SK-N-SH (cell line): ENCODE data around the gene EVC. TPM values are rescaled to one million over a fixed set of nuclear protein-coding genes. Genes with fewer than 3 reads are reported as not detected.

Experiments used
- CTCF ChIA-PET: fragments of 300-600, 350-600 bp; formaldehyde crosslinking; extraction: SDS; loops from one replicate; lab custom pipeline; 2021; lab: Yijun Ruan, JAX
- POLR2A ChIA-PET: fragments of 350-600 bp; sonication (Branson Sonifier 250); formaldehyde crosslinking; extraction: SDS; loops from one replicate; lab custom pipeline; 2020; ENCODE audit warnings: antibody characterized with exemption, inconsistent platforms; lab: Yijun Ruan, JAX
- DNase-seq: peaks from one replicate; pipeline ENCODE4 v3.0.0; 2012
- H2AFZ ChIP-seq: fragments of 200-600 bp; sonication (generic); 2 replicates; pipeline ENCODE4 v1.8.1; 2016; ENCODE audit warnings: antibody characterized with exemption, mild to moderate bottlenecking, low read depth
- H3F3A ChIP-seq: fragments of 200-600 bp; sonication (generic); replicated peaks from 2 replicates; pipeline ENCODE3; 2016; ENCODE audit warnings: antibody characterized with exemption, mild to moderate bottlenecking; ENCODE audit not compliant: insufficient read depth
- H3K27ac ChIP-seq, 2 experiments: fragments of 200-500 bp in 1 of 2; fragments of 200-600 bp in 1 of 2; sonication (Bioruptor generic) in 1 of 2; sonication (generic), shearing (Covaris generic) in 1 of 2; 2 replicates each; pipeline versions ENCODE4 v1.5.1 to v1.6.1; 2014 to 2016; ENCODE audit warnings: low read depth in 2 of 2, inconsistent platforms in 1 of 2, low read length in 1 of 2, mild to moderate bottlenecking in 1 of 2, mixed read lengths in 1 of 2
- H3K27me3 ChIP-seq: fragments of 200-600 bp; sonication (generic), shearing (Covaris generic); 2 replicates; pipeline ENCODE4 v1.6.1; 2016; ENCODE audit warnings: mixed run types; ENCODE audit not compliant: insufficient read depth
- H3K36me3 ChIP-seq, 2 experiments: fragments of 200-500 bp in 1 of 2; fragments of 200-600 bp in 1 of 2; sonication (Bioruptor generic) in 1 of 2; sonication (generic) in 1 of 2; replicated peaks in 1 of 2; 2 replicates each; pipeline versions ENCODE3 to v1.5.1; 2014 to 2016; ENCODE audit warnings: low read length in 1 of 2, mild to moderate bottlenecking in 1 of 2; ENCODE audit not compliant: insufficient read depth in 2 of 2, control insufficient read depth in 1 of 2
- H3K4me1 ChIP-seq, 2 experiments: fragments of 200-500 bp in 1 of 2; fragments of 200-600 bp in 1 of 2; sonication (Bioruptor generic) in 1 of 2; sonication (generic), shearing (Covaris generic) in 1 of 2; 2 replicates each; pipeline versions ENCODE4 v1.5.1 to v1.6.1; 2014 to 2016; ENCODE audit warnings: low read depth in 1 of 2, low read length in 1 of 2, mixed run types in 1 of 2; ENCODE audit not compliant: insufficient read depth in 2 of 2, control insufficient read depth in 1 of 2
- H3K4me2 ChIP-seq: fragments of 200-600 bp; sonication (generic), shearing (Covaris generic); 2 replicates; pipeline ENCODE4 v1.6.1; 2017; ENCODE audit warnings: mixed run types
- H3K4me3 ChIP-seq, 2 experiments: fragments of 200-500 bp in 1 of 2; fragments of 200-600 bp in 1 of 2; sonication (Bioruptor generic) in 1 of 2; sonication (generic), shearing (Covaris generic) in 1 of 2; 2 replicates each; pipeline versions ENCODE4 v1.5.1 to v1.8.1; 2014 to 2016; ENCODE audit warnings: low read depth in 2 of 2, inconsistent platforms in 1 of 2, low read length in 1 of 2, mild to moderate bottlenecking in 1 of 2, mixed read lengths in 1 of 2, moderate library complexity in 1 of 2
- H3K79me2 ChIP-seq: fragments of 200-600 bp; sonication (generic); 2 replicates; pipeline ENCODE4 v1.8.1; 2017; ENCODE audit warnings: mild to moderate bottlenecking; ENCODE audit not compliant: insufficient read depth
- H3K9ac ChIP-seq: fragments of 200-600 bp; sonication (generic); 2 replicates; pipeline ENCODE4 v1.6.1; 2017; ENCODE audit warnings: mixed run types
- H3K9me2 ChIP-seq: fragments of 200-600 bp; sonication (generic); 2 replicates; pipeline ENCODE4 v1.6.1; 2017; ENCODE audit warnings: mixed run types
- H3K9me3 ChIP-seq: fragments of 200-600 bp; sonication (generic); 2 replicates; pipeline ENCODE4 v1.6.1; 2017; ENCODE audit warnings: mixed run types, mild to moderate bottlenecking, moderate library complexity
- H4K20me1 ChIP-seq: fragments of 200-600 bp; sonication (generic); 2 replicates; pipeline ENCODE4 v1.6.1; 2017; ENCODE audit warnings: mild to moderate bottlenecking, mixed run types; ENCODE audit not compliant: insufficient read depth
- CTCF ChIP-seq: fragments of 200-600 bp; sonication (generic); IDR thresholded peaks from 2 replicates; pipeline ENCODE4 v1.6.1; 2017; ENCODE audit warnings: antibody characterized with exemption, mild to moderate bottlenecking, moderate library complexity
- ELF1 ChIP-seq: IDR thresholded peaks from 2 replicates; pipeline ENCODE4 v1.4.0; 2012
- EZH2phosphoT487 ChIP-seq: fragments of 200-600 bp; sonication (generic); IDR thresholded peaks from 2 replicates; pipeline ENCODE4 v1.6.1; 2017; ENCODE audit warnings: low read depth, mixed run types, mild to moderate bottlenecking, antibody characterized with exemption, moderate library complexity, borderline replicate concordance
- FOSL2 ChIP-seq: IDR thresholded peaks from 2 replicates; pipeline ENCODE4 v1.4.0; 2012; ENCODE audit warnings: low read depth, mild to moderate bottlenecking, moderate library complexity, borderline replicate concordance
- FOXJ3 ChIP-seq: sonication (generic); formaldehyde crosslinking; IDR thresholded peaks from 2 replicates; pipeline ENCODE4 v1.5.1; 2020; ENCODE audit warnings: mild to moderate bottlenecking, missing genetic modification reagents
- FOXM1 ChIP-seq: IDR thresholded peaks from 2 replicates; pipeline ENCODE4 v1.4.0; 2012; ENCODE audit warnings: low read depth, mild to moderate bottlenecking
- GABPA ChIP-seq: IDR thresholded peaks from 2 replicates; pipeline ENCODE4 v1.4.0; 2012; ENCODE audit warnings: low read depth, mild to moderate bottlenecking
- GATA2 ChIP-seq: sonication (generic); formaldehyde crosslinking; IDR thresholded peaks from 2 replicates; pipeline ENCODE4 v1.5.0; 2020; ENCODE audit warnings: mild to moderate bottlenecking, missing genetic modification reagents
- JUND ChIP-seq: IDR thresholded peaks from 2 replicates; pipeline ENCODE4 v1.4.0; 2012
- NRF1 ChIP-seq: IDR thresholded peaks from 2 replicates; pipeline ENCODE4 v1.6.1; 2012; ENCODE audit warnings: low read depth, mild to moderate bottlenecking, low read length
- RCOR1 ChIP-seq: fragments of 150-350 bp; IDR thresholded peaks from 2 replicates; pipeline ENCODE4 v1.6.1; 2017; ENCODE audit warnings: antibody characterized with exemption, low read length
- RFX5 ChIP-seq: IDR thresholded peaks from 2 replicates; pipeline ENCODE4 v1.6.1; 2012; ENCODE audit warnings: mild to moderate bottlenecking, improper control_type of control experiment, low read length
- TCF12 ChIP-seq: IDR thresholded peaks from 2 replicates; pipeline ENCODE4 v1.4.0; 2012
- TEAD4 ChIP-seq: IDR thresholded peaks from 2 replicates; pipeline ENCODE4 v1.4.0; 2012; ENCODE audit warnings: mild to moderate bottlenecking, borderline replicate concordance; ENCODE audit not compliant: insufficient read depth
- USF1 ChIP-seq: IDR thresholded peaks from 2 replicates; pipeline ENCODE4 v1.4.0; 2012; ENCODE audit warnings: low read depth, borderline replicate concordance
- USF2 ChIP-seq: fragments of 150-350 bp; IDR thresholded peaks from 2 replicates; pipeline ENCODE4 v1.6.1; 2017; ENCODE audit warnings: antibody characterized with exemption, low read length, low read depth, borderline replicate concordance
- ZBTB33 ChIP-seq: IDR thresholded peaks from 2 replicates; pipeline ENCODE4 v1.4.0; 2012; ENCODE audit warnings: low read depth, borderline replicate concordance
- WGBS: methylation state at CpG from one replicate; pipeline ENCODE4 v1.1.6; 2017; ENCODE audit warnings: low lambda C conversion rate; 5-methylcytosine and 5-hydroxymethylcytosine counted together
- polyA plus RNA-seq, 3 experiments: library from polyadenylated mRNA; depleted of rRNA; stranded (reverse); fragments of >200 nt; gene quantifications; 2 replicates each; pipeline ENCODE4 v1.2.3, GENCODE V29; 2012
- TF ChIP-seq, protein P1 (sequence below): IDR thresholded peaks from 2 replicates; pipeline ENCODE4 v1.4.0; 2012; ENCODE audit warnings: low read depth
- TF ChIP-seq, protein P2 (sequence below): fragments of 150-350 bp; IDR thresholded peaks from 2 replicates; pipeline ENCODE4 v1.6.1; 2016; ENCODE audit warnings: mild to moderate bottlenecking, low read depth, low read length

Gene EVC
- polyA plus RNA-seq, 1 of the 3 experiments (the other 2 are of a cell fraction), result 3.8 TPM

DNA sequence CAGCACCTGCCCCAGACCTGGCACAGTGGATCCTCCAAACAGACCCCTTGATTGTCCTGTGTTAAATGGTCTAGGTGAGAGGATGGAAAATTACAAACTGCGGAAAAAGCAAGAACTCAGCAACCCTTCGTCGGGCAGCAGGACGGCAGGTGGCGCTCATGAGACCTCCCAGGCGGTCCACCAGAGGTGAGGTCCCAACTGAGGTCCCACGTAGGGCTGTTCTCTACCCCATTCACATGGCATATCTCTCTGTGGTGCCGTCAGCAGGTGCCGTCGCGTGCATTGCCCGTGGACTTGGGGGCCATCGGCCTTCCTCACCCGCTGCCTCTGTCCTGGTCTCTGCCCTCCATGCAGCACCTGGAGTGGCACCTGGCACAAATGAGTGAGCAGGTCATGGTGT lies 93.7 kb downstream of the EVC start:
- Histone ChIP-seq H3F3A (no peaks in the 10 kb centered on the region), H4K20me1 (no peaks in the 10 kb centered on the region), H3K4me2 (no peak overlapping the region), H3K79me2 (no peaks in the 10 kb centered on the region), H3K4me3 (no peak overlapping the region), H3K27me3 (no peaks in the 10 kb centered on the region), H3K9me3 (no peaks in the 10 kb centered on the region), H3K27ac (no peak overlapping the region), H3K9me2 (no peaks in the 10 kb centered on the region), H2AFZ (no peak overlapping the region), H3K4me1 (peaks cover 0 to 11% of the 10 kb centered on the region in 2 experiments; a peak in 1 of 4 replicates), H3K36me3 (peaks cover 5 to 35% of the 10 kb centered on the region in 2 experiments), H3K9ac (no peak overlapping the region)
- ChIA-PET POLR2A (no interaction called here), CTCF (interaction anchor here (1.0 to 1.4 kb wide), 2 partner anchors 9 to 14 kb away, joined by 6 to 13 read pairs; no protein-coding TSS in a partner anchor)
- no peak for TF ChIP-seq RFX5
- peak; percentile 21 for TF ChIP-seq CTCF
- TF ChIP-seq ELF1, result no peak
- no peak for TF ChIP-seq TEAD4
- TF ChIP-seq EZH2phosphoT487, result no peak
- no peak for TF ChIP-seq GABPA
- TF ChIP-seq JUND, result no peak
- 95% methylated on average over 11 of the region's 14 CpGs for WGBS
- DNase-seq, result no peak

DNA sequence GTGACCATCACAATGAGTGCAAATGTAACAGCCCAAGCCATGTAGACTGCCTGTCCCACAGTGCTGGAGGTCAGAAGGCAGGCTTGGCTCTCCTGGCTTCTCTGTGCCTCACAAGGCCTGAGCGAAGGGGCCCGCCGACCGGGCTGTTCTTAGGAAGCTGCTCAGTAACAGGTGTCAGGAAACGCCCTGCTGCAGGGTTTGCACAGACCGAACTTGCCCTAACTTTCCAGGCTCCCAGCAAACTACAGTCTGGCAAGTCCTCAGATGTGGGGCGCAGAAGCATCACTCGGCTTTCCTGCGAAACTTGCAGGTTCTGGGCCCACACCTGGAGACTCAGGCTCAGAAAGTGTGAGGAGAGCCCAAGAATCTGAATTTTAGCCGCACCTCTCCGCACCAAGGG lies 94.3 kb downstream of the EVC start:
- Histone ChIP-seq H3K9me2 (no peaks in the 10 kb centered on the region), H3F3A (no peaks in the 10 kb centered on the region), H3K4me1 (peaks cover 0 to 11% of the 10 kb centered on the region in 2 experiments; a peak in 1 of 4 replicates), H4K20me1 (no peaks in the 10 kb centered on the region), H3K9ac (no peak overlapping the region), H3K36me3 (peaks cover 5 to 41% of the 10 kb centered on the region in 2 experiments), H3K4me2 (no peak overlapping the region), H3K79me2 (no peaks in the 10 kb centered on the region), H3K9me3 (no peaks in the 10 kb centered on the region), H3K27ac (no peak overlapping the region), H2AFZ (no peak overlapping the region), H3K27me3 (no peaks in the 10 kb centered on the region), H3K4me3 (no peak overlapping the region)
- 98% methylated on average over 6 of the region's 11 CpGs for WGBS
- ChIA-PET POLR2A (no interaction called here), CTCF (no interaction called here)
- DNase-seq, result no peak
- no peak for TF ChIP-seq RCOR1
- TF ChIP-seq NRF1, result no peak
- no peak for TF ChIP-seq TEAD4
- TF ChIP-seq USF2, result no peak
- no peak for TF ChIP-seq TCF12
- no peak for TF ChIP-seq FOXJ3 (CRISPR knock-in tag)
- TF ChIP-seq CTCF, result no peak
- TF ChIP-seq, protein P1, sequence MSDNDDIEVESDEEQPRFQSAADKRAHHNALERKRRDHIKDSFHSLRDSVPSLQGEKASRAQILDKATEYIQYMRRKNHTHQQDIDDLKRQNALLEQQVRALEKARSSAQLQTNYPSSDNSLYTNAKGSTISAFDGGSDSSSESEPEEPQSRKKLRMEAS, result no peak
- no peak for TF ChIP-seq GATA2 (CRISPR knock-in tag)
- no peak for TF ChIP-seq USF1
- no peak for TF ChIP-seq FOSL2
- no peak for TF ChIP-seq GABPA
- no peak for TF ChIP-seq FOXM1
- no peak for TF ChIP-seq ZBTB33
- TF ChIP-seq, protein P2, sequence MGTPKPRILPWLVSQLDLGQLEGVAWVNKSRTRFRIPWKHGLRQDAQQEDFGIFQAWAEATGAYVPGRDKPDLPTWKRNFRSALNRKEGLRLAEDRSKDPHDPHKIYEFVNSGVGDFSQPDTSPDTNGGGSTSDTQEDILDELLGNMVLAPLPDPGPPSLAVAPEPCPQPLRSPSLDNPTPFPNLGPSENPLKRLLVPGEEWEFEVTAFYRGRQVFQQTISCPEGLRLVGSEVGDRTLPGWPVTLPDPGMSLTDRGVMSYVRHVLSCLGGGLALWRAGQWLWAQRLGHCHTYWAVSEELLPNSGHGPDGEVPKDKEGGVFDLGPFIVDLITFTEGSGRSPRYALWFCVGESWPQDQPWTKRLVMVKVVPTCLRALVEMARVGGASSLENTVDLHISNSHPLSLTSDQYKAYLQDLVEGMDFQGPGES, result no peak
